Naive thymus-derived CD4-positive, alpha-beta T cell (primary cell): ENCODE data around the gene FUBP3. TPM values are rescaled to one million over a fixed set of nuclear protein-coding genes. Genes with fewer than 3 reads are reported as not detected.
A peak's percentile ranks its signal among the peaks of the same experiment; 100 is the strongest.

Experiments
- ATAC-seq: fragments of 150-1000 bp; cut with Tn5 transposase; 2 replicates; pipeline ENCODE4 v1.10.0; 2021; ENCODE audit warnings: mild to moderate bottlenecking, moderate library complexity
- CTCF ChIA-PET: fragments of 350-600 bp; sonication (Branson Sonifier 250); formaldehyde crosslinking; loops from one replicate; lab custom pipeline; 2021; ENCODE audit warnings: antibody characterized with exemption; lab: Charles Lee
- POLR2A ChIA-PET: fragments of 350-600 bp; sonication (Branson Sonifier 250); formaldehyde crosslinking; loops from one replicate; lab custom pipeline; 2021; ENCODE audit warnings: antibody characterized with exemption, inconsistent platforms; lab: Charles Lee
- DNase-seq, 9 donors: peaks; one replicate each; pipeline versions ENCODE4 v3.0.0 to v3.0.0-alpha.2; 2020 to 2022; ENCODE audit warnings: mixed read lengths in 1 of 9
- H3K27ac ChIP-seq: one replicate; pipeline ENCODE4 v1.7.0; 2013; ENCODE audit warnings: mild to moderate bottlenecking, low read depth, low read length, moderate library complexity
- H3K27me3 ChIP-seq, 2 donors: one replicate each; pipeline ENCODE4 v1.7.0; 2013; ENCODE audit warnings: low read length in 2 of 2, mild to moderate bottlenecking in 2 of 2, moderate library complexity in 2 of 2; ENCODE audit not compliant: control insufficient read depth in 2 of 2, insufficient read depth in 2 of 2
- H3K36me3 ChIP-seq, 3 experiments: 1 replicate in 2 of 3; 2 replicates in 1 of 3; pipeline ENCODE4 v1.7.0; 2013; ENCODE audit warnings: low read length in 3 of 3, mild to moderate bottlenecking in 3 of 3, moderate library complexity in 1 of 3; ENCODE audit not compliant: insufficient read depth in 3 of 3, control insufficient read depth in 2 of 3
- H3K4me1 ChIP-seq, 2 donors: one replicate each; pipeline ENCODE4 v1.7.0; 2013; ENCODE audit warnings: low read length in 2 of 2, mild to moderate bottlenecking in 2 of 2, moderate library complexity in 1 of 2; ENCODE audit not compliant: control insufficient read depth in 2 of 2, insufficient read depth in 2 of 2
- H3K4me3 ChIP-seq: 2 replicates; pipeline ENCODE4 v1.7.0; 2013; ENCODE audit warnings: mild to moderate bottlenecking, low read length
- H3K9me3 ChIP-seq, 3 experiments: 1 replicate in 2 of 3; 2 replicates in 1 of 3; pipeline ENCODE4 v1.7.0; 2013; ENCODE audit warnings: low read length in 3 of 3; ENCODE audit not compliant: control insufficient read depth in 2 of 3
- H3K27ac Mint-ChIP-seq, 9 donors: one replicate each; pipeline ENCODE4 v1.8.0; 2020 to 2022; ENCODE audit warnings: mixed read lengths in 9 of 9, mild to moderate bottlenecking in 8 of 9, moderate library complexity in 5 of 9, inconsistent platforms in 2 of 9
- H3K27me3 Mint-ChIP-seq, 5 donors: one replicate each; pipeline ENCODE4 v1.8.0; 2021 to 2022; ENCODE audit warnings: mixed read lengths in 5 of 5, mild to moderate bottlenecking in 1 of 5
- H3K36me3 Mint-ChIP-seq, 5 donors: one replicate each; pipeline ENCODE4 v1.8.0; 2020 to 2022; ENCODE audit warnings: mixed read lengths in 5 of 5, mild to moderate bottlenecking in 3 of 5, inconsistent platforms in 1 of 5
- H3K4me1 Mint-ChIP-seq, 7 donors: one replicate each; pipeline ENCODE4 v1.8.0; 2020 to 2022; ENCODE audit warnings: mixed read lengths in 7 of 7, mild to moderate bottlenecking in 3 of 7, inconsistent platforms in 1 of 7
- H3K4me3 Mint-ChIP-seq, 10 donors: one replicate each; pipeline ENCODE4 v1.8.0; 2020 to 2022; ENCODE audit warnings: mild to moderate bottlenecking in 10 of 10, mixed read lengths in 10 of 10, moderate library complexity in 6 of 10, inconsistent platforms in 2 of 10
- H3K9me3 Mint-ChIP-seq, 11 donors: one replicate each; pipeline ENCODE4 v1.8.0; 2020 to 2022; ENCODE audit warnings: mixed read lengths in 11 of 11, mild to moderate bottlenecking in 4 of 11, inconsistent platforms in 1 of 11, moderate library complexity in 1 of 11
- intact Hi-C, 2 donors: fragments of 100-400 bp; cut with micrococcal nuclease; formaldehyde crosslinking; loops; one replicate each; pipeline ENCODE4 v1.15.1; 2023
- polyA plus RNA-seq, 2 donors: library from polyadenylated mRNA; unstranded; fragments of 300-500 nt; fragmentation: Illumina TruSeq; gene quantifications; one replicate each; pipeline ENCODE4 v1.2.3, GENCODE V29; 2021
- total RNA-seq, 6 experiments: library from RNA in 5 of 6; stranded (reverse) in 5 of 6; gene quantifications; 1 replicate in 5 of 6; 2 replicates in 1 of 6; pipeline ENCODE4 v1.2.3 and lab custom pipeline; 2021 to 2026

Gene FUBP3
- total and polyA plus RNA-seq, 7 experiments from 2014 or later: 30.0 to 49.6 (median 37.3) TPM

GRCh38 chr9:130627051-130627450 lies 47.7 kb downstream of the FUBP3 start:
- Histone ChIP-seq H3K27ac (no peak overlapping the region), H3K4me1 (no peaks in the 10 kb centered on the region), H3K36me3 (peaks cover 10 to 94% (median 38%) of the 10 kb centered on the region in 3 experiments), H3K4me3 (no peak overlapping the region), H3K9me3 (no peaks in the 10 kb centered on the region), H3K27me3 (no peaks in the 10 kb centered on the region)
- intact Hi-C loops: no loop called here
- DNase-seq: no peak
- H3K27ac Mint-ChIP-seq: no peak overlapping the region
- H3K4me3 Mint-ChIP-seq: no peak overlapping the region
- POLR2A ChIA-PET: no interaction called here
- no peaks in the 10 kb centered on the region for H3K27me3 Mint-ChIP-seq
- ATAC-seq: no peak
- H3K4me1 Mint-ChIP-seq: no peaks in the 10 kb centered on the region
- peaks cover 9 to 69% (median 25%) of the 10 kb centered on the region in 5 donors for H3K36me3 Mint-ChIP-seq
- CTCF ChIA-PET: no interaction called here
- H3K9me3 Mint-ChIP-seq: no peaks in the 10 kb centered on the region

GRCh38 chr9:130627896-130628792 lies 48.8 kb downstream of the FUBP3 start:
- ATAC-seq: no peak
- ChIA-PET POLR2A (no interaction called here), CTCF (interaction anchor here (0.6 kb wide), 1 partner anchor 78 kb away, joined by 3 read pairs; no protein-coding TSS in a partner anchor)
- peaks cover 10 to 96% (median 43%) of the 10 kb centered on the region in 3 experiments for H3K36me3 ChIP-seq
- Mint-ChIP-seq H3K36me3 (peaks cover 9 to 67% (median 24%) of the 10 kb centered on the region in 5 donors), H3K27me3 (no peaks in the 10 kb centered on the region), H3K9me3 (no peaks in the 10 kb centered on the region), H3K27ac (peak overlapping the region in 1 of 9 donors; percentile 51), H3K4me3 (no peak overlapping the region), H3K4me1 (no peaks in the 10 kb centered on the region)
- H3K4me3 ChIP-seq: no peak overlapping the region
- H3K9me3 ChIP-seq: no peaks in the 10 kb centered on the region
- no peak overlapping the region for H3K27ac ChIP-seq
- no peaks in the 10 kb centered on the region for H3K27me3 ChIP-seq
- intact Hi-C loops: no loop called here
- no peak for DNase-seq
- H3K4me1 ChIP-seq: no peaks in the 10 kb centered on the region

- Mint-ChIP-seq H3K9me3 (peaks cover 0 to 2% (median 0%) of the 10 kb centered on the region in 11 donors), H3K4me1 (no peaks in the 10 kb centered on the region), H3K36me3 (peaks cover 4 to 61% (median 24%) of the 10 kb centered on the region in 5 donors), H3K27me3 (no peaks in the 10 kb centered on the region), H3K4me3 (no peak overlapping the region), H3K27ac (no peak overlapping the region)
- intact Hi-C loops: no loop called here
- H3K9me3 ChIP-seq: no peaks in the 10 kb centered on the region
- no peak overlapping the region for H3K27ac ChIP-seq
- ATAC-seq (no peak), DNase-seq (no peak)
- H3K36me3 ChIP-seq: peaks cover 10 to 96% (median 37%) of the 10 kb centered on the region in 3 experiments
- ChIA-PET CTCF (no interaction called here), POLR2A (no interaction called here)
- H3K4me1 ChIP-seq: no peaks in the 10 kb centered on the region
- H3K4me3 ChIP-seq: no peak overlapping the region
- H3K27me3 ChIP-seq: no peaks in the 10 kb centered on the region
Observed at GRCh38 chr9:130629443-130630070, 50.2 kb downstream of the FUBP3 start.

DNA sequence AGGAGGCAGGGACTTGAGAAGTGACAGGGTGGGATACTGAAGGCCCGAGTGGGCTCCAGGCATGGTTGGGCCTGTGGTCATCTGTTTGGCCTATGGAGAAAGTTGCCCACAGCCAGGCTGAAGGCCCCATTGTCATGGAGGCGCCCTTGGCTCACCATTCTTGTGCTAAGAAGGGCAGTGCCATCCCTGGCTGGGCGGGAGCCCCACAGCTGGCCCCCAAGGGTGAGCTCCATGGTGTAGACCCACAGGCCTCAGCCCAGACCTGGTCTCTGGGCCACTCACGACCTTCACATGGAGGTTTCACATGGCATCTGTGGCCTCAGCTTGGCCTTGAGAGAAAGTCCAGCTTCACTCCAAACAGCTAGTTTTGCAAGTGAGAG lies 50.7 kb downstream of the FUBP3 start:
- Histone ChIP-seq H3K27ac (no peak overlapping the region), H3K9me3 (no peaks in the 10 kb centered on the region), H3K27me3 (no peaks in the 10 kb centered on the region), H3K36me3 (peaks cover 10 to 96% (median 37%) of the 10 kb centered on the region in 3 experiments), H3K4me1 (no peaks in the 10 kb centered on the region), H3K4me3 (no peak overlapping the region)
- DNase-seq (no peak), ATAC-seq (no peak)
- H3K4me3 Mint-ChIP-seq: no peak overlapping the region
- peaks cover 3 to 63% (median 23%) of the 10 kb centered on the region in 5 donors for H3K36me3 Mint-ChIP-seq
- H3K27ac Mint-ChIP-seq: no peak overlapping the region
- ChIA-PET POLR2A (no interaction called here), CTCF (no interaction called here)
- H3K27me3 Mint-ChIP-seq: no peaks in the 10 kb centered on the region
- intact Hi-C loops: no loop called here
- peaks cover 0 to 2% (median 0%) of the 10 kb centered on the region in 11 donors for H3K9me3 Mint-ChIP-seq
- no peaks in the 10 kb centered on the region for H3K4me1 Mint-ChIP-seq

DNA sequence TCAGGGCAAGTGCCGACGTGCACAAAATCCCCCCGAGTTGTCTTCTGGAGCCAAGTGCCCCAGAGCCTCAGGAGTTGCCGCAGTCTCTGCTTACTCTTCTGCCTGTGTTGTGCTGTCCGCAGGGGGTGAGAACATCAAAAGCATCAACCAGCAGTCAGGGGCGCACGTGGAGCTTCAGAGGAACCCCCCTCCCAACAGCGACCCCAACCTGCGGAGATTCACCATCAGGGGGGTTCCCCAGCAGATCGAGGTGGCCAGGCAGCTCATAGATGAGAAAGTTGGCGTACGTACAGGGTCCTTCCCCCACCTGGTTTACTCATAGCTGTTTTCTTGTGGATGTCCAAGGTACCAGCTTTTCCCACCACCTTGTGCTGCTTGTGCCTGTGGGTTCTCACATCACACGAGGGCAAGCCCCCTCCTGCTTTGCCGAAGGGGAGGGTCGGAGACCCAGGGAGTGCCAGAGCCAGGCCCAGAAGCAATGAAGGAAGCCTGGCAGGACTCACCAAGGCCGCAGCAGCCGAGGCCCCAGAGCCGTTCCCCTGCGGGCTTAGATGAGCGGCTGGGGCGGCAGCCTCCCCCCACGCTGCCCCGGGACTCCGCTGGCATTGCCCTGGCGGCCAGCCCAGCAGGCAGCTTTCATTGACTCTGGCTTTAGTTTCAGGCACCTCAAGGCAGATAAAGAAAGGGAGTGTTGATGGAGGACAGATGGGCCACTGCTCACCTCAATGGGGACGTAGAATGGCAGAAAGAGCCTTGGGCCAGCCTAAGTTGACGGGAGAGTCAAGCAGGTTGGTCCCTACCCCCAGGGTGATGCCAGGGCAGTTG lies 51.3 kb downstream of the FUBP3 start:
- DNase-seq (no peak), ATAC-seq (no peak)
- ChIA-PET POLR2A (no interaction called here), CTCF (no interaction called here)
- H3K9me3 Mint-ChIP-seq: peaks cover 0 to 2% (median 0%) of the 10 kb centered on the region in 11 donors
- no peak overlapping the region for H3K27ac Mint-ChIP-seq
- no peaks in the 10 kb centered on the region for H3K27me3 Mint-ChIP-seq
- H3K4me3 Mint-ChIP-seq: no peak overlapping the region
- intact Hi-C loops: no loop called here
- no peaks in the 10 kb centered on the region for H3K4me1 Mint-ChIP-seq
- Histone ChIP-seq H3K27me3 (no peaks in the 10 kb centered on the region), H3K27ac (no peak overlapping the region), H3K4me1 (no peaks in the 10 kb centered on the region), H3K4me3 (no peak overlapping the region), H3K9me3 (no peaks in the 10 kb centered on the region), H3K36me3 (peaks cover 10 to 96% (median 33%) of the 10 kb centered on the region in 3 experiments)
- H3K36me3 Mint-ChIP-seq: peaks cover 3 to 63% (median 20%) of the 10 kb centered on the region in 5 donors

DNA sequence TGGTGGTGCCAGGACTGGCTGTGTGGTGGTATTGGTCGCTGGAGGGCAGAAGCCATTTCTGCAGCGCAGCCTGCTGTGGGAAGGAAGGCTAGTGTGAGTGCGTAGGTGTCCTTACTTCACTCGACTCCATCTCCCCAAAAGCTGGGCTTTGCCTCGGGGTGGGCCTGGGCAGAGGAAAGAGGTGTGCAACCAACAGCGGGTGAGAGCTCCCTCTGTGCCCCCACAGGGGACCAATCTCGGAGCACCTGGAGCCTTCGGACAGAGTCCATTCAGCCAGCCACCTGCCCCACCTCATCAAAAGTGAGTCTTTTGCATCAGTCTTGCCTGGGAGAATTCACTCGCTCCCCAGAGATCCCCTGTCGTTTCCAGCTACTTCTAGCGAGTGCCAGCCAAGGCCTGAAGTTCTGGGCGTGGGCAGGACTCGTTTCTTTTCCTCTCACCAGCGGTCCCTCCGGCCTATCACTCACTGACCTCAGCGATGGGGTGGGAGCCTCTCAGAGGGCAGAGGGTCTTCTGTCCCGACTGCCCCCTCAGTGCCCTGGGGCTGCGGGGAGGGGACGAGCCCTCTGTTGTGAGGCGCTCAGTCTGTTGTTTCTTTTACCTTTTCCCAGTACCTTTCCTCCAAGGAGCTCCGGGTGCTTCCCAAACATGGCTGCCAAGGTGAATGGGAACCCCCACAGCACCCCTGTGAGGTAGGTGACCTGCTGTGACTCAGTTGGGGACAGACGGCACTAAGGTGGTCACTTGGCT lies 52.1 kb downstream of the FUBP3 start:
- Histone ChIP-seq H3K27me3 (no peaks in the 10 kb centered on the region), H3K9me3 (no peaks in the 10 kb centered on the region), H3K4me3 (no peak overlapping the region), H3K27ac (no peak overlapping the region), H3K4me1 (no peaks in the 10 kb centered on the region), H3K36me3 (peaks cover 10 to 96% (median 30%) of the 10 kb centered on the region in 3 experiments)
- no peaks in the 10 kb centered on the region for H3K4me1 Mint-ChIP-seq
- H3K4me3 Mint-ChIP-seq: no peak overlapping the region
- ATAC-seq: no peak
- no peak overlapping the region for H3K27ac Mint-ChIP-seq
- no peak for DNase-seq
- CTCF ChIA-PET: no interaction called here
- H3K36me3 Mint-ChIP-seq: peaks cover 0 to 60% (median 14%) of the 10 kb centered on the region in 5 donors
- H3K27me3 Mint-ChIP-seq: no peaks in the 10 kb centered on the region
- intact Hi-C loops: no loop called here
- POLR2A ChIA-PET: no interaction called here
- H3K9me3 Mint-ChIP-seq: peaks cover 0 to 2% (median 0%) of the 10 kb centered on the region in 11 donors
